ENCODE results near the gene SLC1A3.

DNA sequence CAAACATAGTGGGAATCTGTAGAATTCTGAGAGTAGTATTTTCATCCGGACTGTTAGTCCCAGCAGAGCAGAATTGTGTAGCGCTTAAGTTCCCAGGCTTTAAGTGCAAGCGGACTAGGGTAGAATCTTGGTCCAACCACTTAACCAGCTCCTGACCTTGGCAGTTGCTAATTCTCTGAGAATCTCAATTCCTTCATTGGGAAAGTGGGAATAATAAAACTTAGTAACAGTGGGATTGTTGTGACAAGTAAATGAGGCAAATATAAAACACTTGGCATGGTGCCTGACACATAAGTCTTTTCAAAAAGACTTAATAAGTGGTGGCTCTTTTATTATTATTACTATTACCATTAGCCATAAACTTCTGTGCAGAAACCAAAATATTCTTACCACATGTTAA is 8.4 kb upstream of the SLC1A3 start:
- no peak for TF ChIP-seq USF2 (IDR thresholded peaks at IDR 0.05; ENCODE audit: borderline replicate concordance, low read depth, low read length)
- TF ChIP-seq, protein P1, sequence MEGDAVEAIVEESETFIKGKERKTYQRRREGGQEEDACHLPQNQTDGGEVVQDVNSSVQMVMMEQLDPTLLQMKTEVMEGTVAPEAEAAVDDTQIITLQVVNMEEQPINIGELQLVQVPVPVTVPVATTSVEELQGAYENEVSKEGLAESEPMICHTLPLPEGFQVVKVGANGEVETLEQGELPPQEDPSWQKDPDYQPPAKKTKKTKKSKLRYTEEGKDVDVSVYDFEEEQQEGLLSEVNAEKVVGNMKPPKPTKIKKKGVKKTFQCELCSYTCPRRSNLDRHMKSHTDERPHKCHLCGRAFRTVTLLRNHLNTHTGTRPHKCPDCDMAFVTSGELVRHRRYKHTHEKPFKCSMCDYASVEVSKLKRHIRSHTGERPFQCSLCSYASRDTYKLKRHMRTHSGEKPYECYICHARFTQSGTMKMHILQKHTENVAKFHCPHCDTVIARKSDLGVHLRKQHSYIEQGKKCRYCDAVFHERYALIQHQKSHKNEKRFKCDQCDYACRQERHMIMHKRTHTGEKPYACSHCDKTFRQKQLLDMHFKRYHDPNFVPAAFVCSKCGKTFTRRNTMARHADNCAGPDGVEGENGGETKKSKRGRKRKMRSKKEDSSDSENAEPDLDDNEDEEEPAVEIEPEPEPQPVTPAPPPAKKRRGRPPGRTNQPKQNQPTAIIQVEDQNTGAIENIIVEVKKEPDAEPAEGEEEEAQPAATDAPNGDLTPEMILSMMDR (IDR thresholded peaks at IDR 0.05 in 2 of 3, conservative IDR thresholded peaks at IDR 0.05 in 1 of 3; ENCODE audit: control insufficient read depth in 2 of 3, extremely low read depth in 1 of 3, insufficient read depth in 1 of 3, low read depth in 3 of 3, low read length in 3 of 3) = no peak
